ENCODE results near the gene CLMN.

- TF ChIP-seq CTCF (conservative IDR thresholded peaks at IDR 0.05; ENCODE audit: low read depth in 2 of 2) (peak; percentile 14 to 20; a peak in 3 of 4 replicates), POLR2AphosphoS5 (IDR thresholded peaks at IDR 0.05; ENCODE audit: low read depth) (no peak), EZH2 (IDR thresholded peaks at IDR 0.05; ENCODE audit: low read depth, unreplicated experiment) (no peak), JUNB (IDR thresholded peaks at IDR 0.05; ENCODE audit: unreplicated experiment) (no peak), EZH2phosphoT487 (IDR thresholded peaks at IDR 0.05; ENCODE audit: unreplicated experiment) (no peak), ZNF331 (CRISPR knock-in tag; IDR thresholded peaks at IDR 0.05; ENCODE audit: low read depth) (no peak)
- TF ChIP-seq, protein P1, sequence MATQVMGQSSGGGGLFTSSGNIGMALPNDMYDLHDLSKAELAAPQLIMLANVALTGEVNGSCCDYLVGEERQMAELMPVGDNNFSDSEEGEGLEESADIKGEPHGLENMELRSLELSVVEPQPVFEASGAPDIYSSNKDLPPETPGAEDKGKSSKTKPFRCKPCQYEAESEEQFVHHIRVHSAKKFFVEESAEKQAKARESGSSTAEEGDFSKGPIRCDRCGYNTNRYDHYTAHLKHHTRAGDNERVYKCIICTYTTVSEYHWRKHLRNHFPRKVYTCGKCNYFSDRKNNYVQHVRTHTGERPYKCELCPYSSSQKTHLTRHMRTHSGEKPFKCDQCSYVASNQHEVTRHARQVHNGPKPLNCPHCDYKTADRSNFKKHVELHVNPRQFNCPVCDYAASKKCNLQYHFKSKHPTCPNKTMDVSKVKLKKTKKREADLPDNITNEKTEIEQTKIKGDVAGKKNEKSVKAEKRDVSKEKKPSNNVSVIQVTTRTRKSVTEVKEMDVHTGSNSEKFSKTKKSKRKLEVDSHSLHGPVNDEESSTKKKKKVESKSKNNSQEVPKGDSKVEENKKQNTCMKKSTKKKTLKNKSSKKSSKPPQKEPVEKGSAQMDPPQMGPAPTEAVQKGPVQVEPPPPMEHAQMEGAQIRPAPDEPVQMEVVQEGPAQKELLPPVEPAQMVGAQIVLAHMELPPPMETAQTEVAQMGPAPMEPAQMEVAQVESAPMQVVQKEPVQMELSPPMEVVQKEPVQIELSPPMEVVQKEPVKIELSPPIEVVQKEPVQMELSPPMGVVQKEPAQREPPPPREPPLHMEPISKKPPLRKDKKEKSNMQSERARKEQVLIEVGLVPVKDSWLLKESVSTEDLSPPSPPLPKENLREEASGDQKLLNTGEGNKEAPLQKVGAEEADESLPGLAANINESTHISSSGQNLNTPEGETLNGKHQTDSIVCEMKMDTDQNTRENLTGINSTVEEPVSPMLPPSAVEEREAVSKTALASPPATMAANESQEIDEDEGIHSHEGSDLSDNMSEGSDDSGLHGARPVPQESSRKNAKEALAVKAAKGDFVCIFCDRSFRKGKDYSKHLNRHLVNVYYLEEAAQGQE (IDR thresholded peaks at IDR 0.05; ENCODE audit: unreplicated experiment), result no peak
Measured at GRCh38 chr14:95142208-95142607, 177.5 kb downstream of the CLMN start.
